Measurements from ENCODE around the gene ZFR. TPM values are rescaled to one million over a fixed set of nuclear protein-coding genes. Genes with fewer than 3 reads are reported as not detected.

ZFR gene
- total RNA-seq, 1 donor from 2014 or later = 65.0 TPM

GRCh38 chr5:32449262-32449661 lies 4.7 kb upstream of the ZFR start:
- H3K27me3 ChIP-seq (ENCODE audit: control insufficient read depth, insufficient read depth, low read length) = no peaks in the 10 kb centered on the region
- FAIRE-seq (no peak), DNase-seq (ENCODE audit: low read depth) (no peak)
- H3K36me3 ChIP-seq (ENCODE audit: control insufficient read depth, insufficient read depth, low read length) = no peaks in the 10 kb centered on the region
- H3K4me3 ChIP-seq (ENCODE audit: low read depth, low read length) = no peak overlapping the region
- TF ChIP-seq CTCF (IDR thresholded peaks at IDR 0.05; ENCODE audit: insufficient read depth, low read length, severe bottlenecking) = no peak

- DNase-seq (ENCODE audit: low read depth) (no peak), FAIRE-seq (no peak)
- no peak overlapping the region for H3K4me3 ChIP-seq (ENCODE audit: low read depth, low read length)
- no peaks in the 10 kb centered on the region for H3K27me3 ChIP-seq (ENCODE audit: control insufficient read depth, insufficient read depth, low read length)
- TF ChIP-seq CTCF (IDR thresholded peaks at IDR 0.05; ENCODE audit: insufficient read depth, low read length, severe bottlenecking) = no peak
- H3K36me3 ChIP-seq (ENCODE audit: control insufficient read depth, insufficient read depth, low read length) = no peaks in the 10 kb centered on the region
Observed at GRCh38 chr5:32446630-32447029, 2.1 kb upstream of the ZFR start.

GRCh38 chr5:32445831-32446614 lies 1.5 kb upstream of the ZFR start:
- H3K4me3 ChIP-seq (ENCODE audit: low read depth, low read length) = no peak overlapping the region
- no peak for TF ChIP-seq CTCF (IDR thresholded peaks at IDR 0.05; ENCODE audit: insufficient read depth, low read length, severe bottlenecking)
- DNase-seq (ENCODE audit: low read depth) (no peak), FAIRE-seq (no peak)
- H3K27me3 ChIP-seq (ENCODE audit: control insufficient read depth, insufficient read depth, low read length) = no peaks in the 10 kb centered on the region
- H3K36me3 ChIP-seq (ENCODE audit: control insufficient read depth, insufficient read depth, low read length) = no peaks in the 10 kb centered on the region

- Histone ChIP-seq H3K36me3 (ENCODE audit: control insufficient read depth, insufficient read depth, low read length) (no peaks in the 10 kb centered on the region), H3K27me3 (ENCODE audit: control insufficient read depth, insufficient read depth, low read length) (no peaks in the 10 kb centered on the region), H3K4me3 (ENCODE audit: low read depth, low read length) (no peak overlapping the region)
- no peak for DNase-seq (ENCODE audit: low read depth)
- no peak for TF ChIP-seq CTCF (IDR thresholded peaks at IDR 0.05; ENCODE audit: insufficient read depth, low read length, severe bottlenecking)
- no peak for FAIRE-seq
Observed at GRCh38 chr5:32445287-32445758, 783 bp upstream of the ZFR start.

- DNase-seq (ENCODE audit: low read depth) = peak; percentile 43
- no peaks in the 10 kb centered on the region for H3K27me3 ChIP-seq (ENCODE audit: control insufficient read depth, insufficient read depth, low read length)
- H3K4me3 ChIP-seq (ENCODE audit: low read depth, low read length) = peak overlapping the region; percentile 83
- FAIRE-seq = no peak
- H3K36me3 ChIP-seq (ENCODE audit: control insufficient read depth, insufficient read depth, low read length) = no peaks in the 10 kb centered on the region
- TF ChIP-seq CTCF (IDR thresholded peaks at IDR 0.05; ENCODE audit: insufficient read depth, low read length, severe bottlenecking) = no peak
Observed at GRCh38 chr5:32443541-32444430, 754 bp downstream of the ZFR start.
